SK-N-MC (cell line): ENCODE results near the gene LRIG1.

Experiments
- EZH2 ChIP-seq: fragments of 200-600 bp; sonication (generic); IDR thresholded peaks from one replicate; pipeline ENCODE4 v1.6.1; 2017; ENCODE audit warnings: antibody characterized with exemption
- FOXP2 ChIP-seq: optimal IDR thresholded peaks from 2 replicates; pipeline ENCODE3; 2011; ENCODE audit warnings: mild to moderate bottlenecking, moderate library complexity; ENCODE audit not compliant: insufficient read depth; ENCODE audit errors: extremely low read length, control extremely low read depth
- POLR2AphosphoS5 ChIP-seq: IDR thresholded peaks from 2 replicates; pipeline ENCODE4 v1.6.1; 2012; ENCODE audit warnings: mild to moderate bottlenecking, low read depth, low read length, borderline replicate concordance

DNA sequence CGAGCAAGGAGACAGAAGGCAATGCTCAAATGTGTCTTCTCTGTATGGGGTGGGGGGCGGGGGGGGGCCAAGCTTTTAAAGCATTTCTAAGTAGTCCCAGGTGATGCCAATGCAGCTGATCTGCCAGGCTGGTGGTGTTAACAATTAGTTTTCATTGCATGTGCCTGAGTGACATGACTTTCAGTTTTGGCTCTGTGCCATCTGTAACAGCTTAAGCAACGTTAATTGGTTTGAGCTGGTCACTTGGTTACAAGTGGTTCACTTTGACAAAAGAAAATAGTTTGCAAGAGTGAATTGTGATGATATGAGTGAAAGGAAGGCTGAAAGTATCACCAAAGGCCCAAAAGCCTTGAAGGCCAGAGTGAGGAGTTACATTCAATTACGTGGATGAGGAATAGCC, 26.4 kb upstream of the LRIG1 start:
- TF ChIP-seq EZH2 (no peak), POLR2AphosphoS5 (no peak), FOXP2 (no peak)
